ENCODE results near the gene SLC38A2.

The SLC38A2 gene

GRCh38 chr12:46382408-46382963, 9.9 kb upstream of the SLC38A2 start:
- peaks cover 19% of the 10 kb centered on the region for H3F3A ChIP-seq (ENCODE audit: control insufficient read depth, insufficient read depth)
- peak overlapping the region; percentile 48 for H3K27ac ChIP-seq (ENCODE audit: low read depth, low read length)
- H3K9me3 ChIP-seq (ENCODE audit: control insufficient read depth, insufficient read depth, low read length), result no peaks in the 10 kb centered on the region
- H4K20me1 ChIP-seq (ENCODE audit: control insufficient read depth, insufficient read depth, low read depth, low read length), result no peaks in the 10 kb centered on the region
- no peaks in the 10 kb centered on the region for H3K36me3 ChIP-seq (ENCODE audit: control insufficient read depth, low read length)
- H3K4me3 ChIP-seq (ENCODE audit: low read length), result peak overlapping the region; percentile 84
- H3K4me1 ChIP-seq (ENCODE audit: control insufficient read depth, low read length), result peaks cover 42% of the 10 kb centered on the region
- peaks cover 14% of the 10 kb centered on the region for H3K27me3 ChIP-seq (ENCODE audit: control insufficient read depth, low read length)
- no peaks in the 10 kb centered on the region; the same call in 1 of the 2 replicates for H3K79me2 ChIP-seq (ENCODE audit: control insufficient read depth, low read length)
- peak overlapping the region; percentile 90 for H3K4me2 ChIP-seq (ENCODE audit: low read length)
- no peaks in the 10 kb centered on the region for H3K9me2 ChIP-seq (replicated peaks; ENCODE audit: control insufficient read depth, low read length)
- TF ChIP-seq, protein P1, sequence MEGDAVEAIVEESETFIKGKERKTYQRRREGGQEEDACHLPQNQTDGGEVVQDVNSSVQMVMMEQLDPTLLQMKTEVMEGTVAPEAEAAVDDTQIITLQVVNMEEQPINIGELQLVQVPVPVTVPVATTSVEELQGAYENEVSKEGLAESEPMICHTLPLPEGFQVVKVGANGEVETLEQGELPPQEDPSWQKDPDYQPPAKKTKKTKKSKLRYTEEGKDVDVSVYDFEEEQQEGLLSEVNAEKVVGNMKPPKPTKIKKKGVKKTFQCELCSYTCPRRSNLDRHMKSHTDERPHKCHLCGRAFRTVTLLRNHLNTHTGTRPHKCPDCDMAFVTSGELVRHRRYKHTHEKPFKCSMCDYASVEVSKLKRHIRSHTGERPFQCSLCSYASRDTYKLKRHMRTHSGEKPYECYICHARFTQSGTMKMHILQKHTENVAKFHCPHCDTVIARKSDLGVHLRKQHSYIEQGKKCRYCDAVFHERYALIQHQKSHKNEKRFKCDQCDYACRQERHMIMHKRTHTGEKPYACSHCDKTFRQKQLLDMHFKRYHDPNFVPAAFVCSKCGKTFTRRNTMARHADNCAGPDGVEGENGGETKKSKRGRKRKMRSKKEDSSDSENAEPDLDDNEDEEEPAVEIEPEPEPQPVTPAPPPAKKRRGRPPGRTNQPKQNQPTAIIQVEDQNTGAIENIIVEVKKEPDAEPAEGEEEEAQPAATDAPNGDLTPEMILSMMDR (IDR thresholded peaks at IDR 0.05; ENCODE audit: low read depth, low read length, poor library complexity, severe bottlenecking), result no peak
- TF ChIP-seq EZH2phosphoT487 (IDR thresholded peaks at IDR 0.05; ENCODE audit: borderline replicate concordance, low read length), result no peak

- H3K27ac ChIP-seq (ENCODE audit: low read depth, low read length), result no peak overlapping the region
- H3K4me1 ChIP-seq (ENCODE audit: control insufficient read depth, low read length), result peaks cover 29% of the 10 kb centered on the region
- H4K20me1 ChIP-seq (ENCODE audit: control insufficient read depth, insufficient read depth, low read depth, low read length), result no peaks in the 10 kb centered on the region
- no peaks in the 10 kb centered on the region for H3K36me3 ChIP-seq (ENCODE audit: control insufficient read depth, low read length)
- H3K4me2 ChIP-seq (ENCODE audit: low read length), result no peak overlapping the region
- TF ChIP-seq, protein P1 (IDR thresholded peaks at IDR 0.05; ENCODE audit: low read depth, low read length, poor library complexity, severe bottlenecking), result no peak
- TF ChIP-seq EZH2phosphoT487 (IDR thresholded peaks at IDR 0.05; ENCODE audit: borderline replicate concordance, low read length), result no peak
- peaks cover 14% of the 10 kb centered on the region for H3K27me3 ChIP-seq (ENCODE audit: control insufficient read depth, low read length)
- peaks cover 11% of the 10 kb centered on the region for H3F3A ChIP-seq (ENCODE audit: control insufficient read depth, insufficient read depth)
- H3K9me3 ChIP-seq (ENCODE audit: control insufficient read depth, insufficient read depth, low read length), result no peaks in the 10 kb centered on the region
- H3K4me3 ChIP-seq (ENCODE audit: low read length), result no peak overlapping the region
- no peaks in the 10 kb centered on the region for H3K9me2 ChIP-seq (replicated peaks; ENCODE audit: control insufficient read depth, low read length)
- H3K79me2 ChIP-seq (ENCODE audit: control insufficient read depth, low read length), result no peaks in the 10 kb centered on the region; the same call in 1 of the 2 replicates
Observed at GRCh38 chr12:46380881-46381280, 8.3 kb upstream of the SLC38A2 start.

GRCh38 chr12:46380022-46380796, 7.6 kb upstream of the SLC38A2 start:
- H3K79me2 ChIP-seq (ENCODE audit: control insufficient read depth, low read length), result no peaks in the 10 kb centered on the region; the same call in 1 of the 2 replicates
- TF ChIP-seq, protein P1 (IDR thresholded peaks at IDR 0.05; ENCODE audit: low read depth, low read length, poor library complexity, severe bottlenecking), result no peak
- TF ChIP-seq EZH2phosphoT487 (IDR thresholded peaks at IDR 0.05; ENCODE audit: borderline replicate concordance, low read length), result no peak
- H3K4me3 ChIP-seq (ENCODE audit: low read length), result no peak overlapping the region
- H3K4me1 ChIP-seq (ENCODE audit: control insufficient read depth, low read length), result peaks cover 22% of the 10 kb centered on the region
- H3K9me2 ChIP-seq (replicated peaks; ENCODE audit: control insufficient read depth, low read length), result no peaks in the 10 kb centered on the region
- no peak overlapping the region for H3K27ac ChIP-seq (ENCODE audit: low read depth, low read length)
- H3K27me3 ChIP-seq (ENCODE audit: control insufficient read depth, low read length), result peaks cover 11% of the 10 kb centered on the region
- H3F3A ChIP-seq (ENCODE audit: control insufficient read depth, insufficient read depth), result peaks cover 11% of the 10 kb centered on the region
- H3K9me3 ChIP-seq (ENCODE audit: control insufficient read depth, insufficient read depth, low read length), result no peaks in the 10 kb centered on the region
- no peaks in the 10 kb centered on the region for H3K36me3 ChIP-seq (ENCODE audit: control insufficient read depth, low read length)
- H3K4me2 ChIP-seq (ENCODE audit: low read length), result no peak overlapping the region
- no peaks in the 10 kb centered on the region for H4K20me1 ChIP-seq (ENCODE audit: control insufficient read depth, insufficient read depth, low read depth, low read length)

Data from DOHH2 (cell line).